GM12878 (cell line): ENCODE measurements around the gene ZNF543. TPM values are rescaled to one million over a fixed set of nuclear protein-coding genes. Genes with fewer than 3 reads are reported as not detected.
A peak's percentile ranks its signal among the peaks of the same experiment; 100 is the strongest.

Experiments used
- ATF3 ChIP-seq: IDR thresholded peaks from 2 replicates; pipeline ENCODE4 v1.6.1; 2011; ENCODE audit warnings: low read depth, mild to moderate bottlenecking, low read length, moderate library complexity, borderline replicate concordance; ENCODE audit errors: extremely low read depth
- ATF7 ChIP-seq: fragments of 450-650 bp; IDR thresholded peaks from 2 replicates; pipeline ENCODE4 v1.6.1; 2016; ENCODE audit warnings: low read depth, mild to moderate bottlenecking
- BACH1 ChIP-seq: fragments of 450-650 bp; IDR thresholded peaks from 2 replicates; pipeline ENCODE4 v1.6.1; 2017; ENCODE audit warnings: mild to moderate bottlenecking, borderline replicate concordance
- BCL3 ChIP-seq: IDR thresholded peaks from 2 replicates; pipeline ENCODE4 v1.6.1; 2011; ENCODE audit warnings: borderline replicate concordance, low read depth, mild to moderate bottlenecking, moderate library complexity, low read length; ENCODE audit not compliant: insufficient read depth, poor library complexity, severe bottlenecking
- CEBPB ChIP-seq, 2 experiments: fragments of 150-350 bp in 1 of 2; IDR thresholded peaks; 2 replicates each; pipeline ENCODE4 v1.6.1; 2012 to 2014; ENCODE audit warnings: low read depth in 2 of 2, low read length in 2 of 2, borderline replicate concordance in 1 of 2, inconsistent platforms in 1 of 2
- CHD4 ChIP-seq: fragments of 200-600 bp; sonication (generic); IDR thresholded peaks from 2 replicates; pipeline ENCODE4 v1.6.1; 2016; ENCODE audit warnings: mild to moderate bottlenecking
- ESRRA ChIP-seq: IDR thresholded peaks from 2 replicates; pipeline ENCODE4 v1.6.1; 2012; ENCODE audit warnings: mild to moderate bottlenecking, low read length, improper control_type of control experiment
- FOXM1 ChIP-seq: IDR thresholded peaks from 2 replicates; pipeline ENCODE4 v1.6.1; 2012; ENCODE audit warnings: low read depth, mild to moderate bottlenecking, inconsistent platforms, low read length, moderate library complexity
- IRF3 ChIP-seq: fragments of 450-650 bp; IDR thresholded peaks from 2 replicates; pipeline ENCODE4 v1.6.1; 2014; ENCODE audit warnings: mild to moderate bottlenecking
- JUND ChIP-seq: IDR thresholded peaks from 2 replicates; pipeline ENCODE4 v1.6.1; 2012; ENCODE audit warnings: low read depth, mild to moderate bottlenecking, low read length, improper control_type of control experiment, moderate library complexity
- MAX ChIP-seq: IDR thresholded peaks from 2 replicates; pipeline ENCODE4 v1.6.1; 2012; ENCODE audit warnings: low read depth, low read length, improper control_type of control experiment
- MYB ChIP-seq: fragments of 150-350 bp; IDR thresholded peaks from 2 replicates; pipeline ENCODE4 v1.6.1; 2014; ENCODE audit warnings: mild to moderate bottlenecking, low read depth, low read length, borderline replicate concordance
- NFXL1 ChIP-seq: fragments of 450-650 bp; IDR thresholded peaks from 2 replicates; pipeline ENCODE4 v1.6.1; 2017; ENCODE audit warnings: antibody characterized with exemption, mild to moderate bottlenecking, borderline replicate concordance
- NFYA ChIP-seq: IDR thresholded peaks from 2 replicates; pipeline ENCODE4 v1.6.1; 2011; ENCODE audit warnings: low read depth, mild to moderate bottlenecking, low read length, improper control_type of control experiment, borderline replicate concordance
- NFYB ChIP-seq: IDR thresholded peaks from 2 replicates; pipeline ENCODE4 v1.6.1; 2011; ENCODE audit warnings: low read depth, mild to moderate bottlenecking, low read length, improper control_type of control experiment, moderate library complexity; ENCODE audit not compliant: insufficient read depth
- NR2C1 ChIP-seq: fragments of 450-650 bp; IDR thresholded peaks from 2 replicates; pipeline ENCODE4 v1.6.1; 2017; ENCODE audit warnings: antibody characterized with exemption, mild to moderate bottlenecking, moderate library complexity
- POLR2A ChIP-seq: IDR thresholded peaks from 2 replicates; pipeline ENCODE4 v1.6.1; 2011; ENCODE audit warnings: low read depth, mild to moderate bottlenecking, low read length
- POLR2AphosphoS5 ChIP-seq: IDR thresholded peaks from 2 replicates; pipeline ENCODE4 v1.6.1; 2011; ENCODE audit warnings: mild to moderate bottlenecking, low read length, inconsistent platforms
- RAD51 ChIP-seq: fragments of 450-650 bp; IDR thresholded peaks from 2 replicates; pipeline ENCODE4 v1.6.1; 2016; ENCODE audit warnings: moderate library complexity, mild to moderate bottlenecking, inconsistent platforms
- RCOR1 ChIP-seq: conservative IDR thresholded peaks from 2 replicates; pipeline ENCODE4 v1.6.1; 2012; ENCODE audit warnings: low read depth, low read length, improper control_type of control experiment
- RELB ChIP-seq: fragments of 450-650 bp; IDR thresholded peaks from 2 replicates; pipeline ENCODE4 v1.6.1; 2017; ENCODE audit warnings: low read depth, mild to moderate bottlenecking, moderate library complexity
- SPI1 ChIP-seq: IDR thresholded peaks from 2 replicates; pipeline ENCODE4 v1.6.1; 2011; ENCODE audit warnings: low read depth, mild to moderate bottlenecking, low read length, moderate library complexity, borderline replicate concordance; ENCODE audit not compliant: insufficient read depth
- SRF ChIP-seq, 2 experiments: IDR thresholded peaks; 2 replicates each; pipeline ENCODE4 v1.6.1; 2011; ENCODE audit warnings: low read depth in 2 of 2, low read length in 2 of 2, mild to moderate bottlenecking in 1 of 2, moderate library complexity in 1 of 2
- STAT3 ChIP-seq: IDR thresholded peaks from 2 replicates; pipeline ENCODE4 v1.6.1; 2011; ENCODE audit warnings: low read depth, low read length, improper control_type of control experiment
- ZNF207 ChIP-seq: fragments of 450-650 bp; IDR thresholded peaks from 2 replicates; pipeline ENCODE4 v1.6.1; 2014; ENCODE audit warnings: antibody characterized with exemption, mild to moderate bottlenecking, borderline replicate concordance
- ZNF217 ChIP-seq: fragments of 450-650 bp; IDR thresholded peaks from 2 replicates; pipeline ENCODE4 v1.6.1; 2017; ENCODE audit warnings: antibody characterized with exemption, mild to moderate bottlenecking
- ZSCAN29 ChIP-seq: fragments of 450-650 bp; IDR thresholded peaks from 2 replicates; pipeline ENCODE4 v1.6.1; 2017; ENCODE audit warnings: mild to moderate bottlenecking, moderate library complexity
- polyA plus RNA-seq, 11 experiments: library from polyadenylated mRNA; depleted of rRNA in 4 of 11; unstranded in 6 of 11; stranded (reverse) in 5 of 11; fragments of >200 nt; fragmentation: Nextera tagmentation in 4 of 11; fragmentation: Illumina TruSeq in 1 of 11; extraction: Ambion mirVana in 4 of 11; extraction: Trizol in 1 of 11; gene quantifications; 1 replicate in 1 of 11; 2 replicates in 10 of 11; pipeline versions ENCODE4 v1.2.1 to v1.2.3, GENCODE V29; 2011 to 2016; ENCODE audit warnings: inconsistent platforms in 2 of 11, missing spikeins in 2 of 11, low read depth in 1 of 11
- total RNA-seq, 4 experiments: library from RNA; depleted of rRNA in 3 of 4; stranded (reverse); fragments of >200 nt in 3 of 4; fragmentation: Illumina TruSeq in 1 of 4; extraction: Trizol in 1 of 4; gene quantifications; 2 replicates each; pipeline versions ENCODE4 v1.2.1 to v1.2.3, GENCODE V29; 2013 to 2021

ZNF543 gene
- total and polyA plus RNA-seq, 10 of the 15 experiments (the other 5 are each of a cell fraction or from before 2014, with no cell fraction given), result 0.53 to 9.0 (median 3.5) TPM

- no peak for TF ChIP-seq ZNF207
- no peak for TF ChIP-seq STAT3
- no peak for TF ChIP-seq MYB
- no peak for TF ChIP-seq MAX
- TF ChIP-seq JUND, result peak; percentile 85
- TF ChIP-seq POLR2AphosphoS5, result peak; percentile 90
- TF ChIP-seq BCL3, result no peak
- no peak for TF ChIP-seq CEBPB (IDR thresholded peaks at IDR 0.05; ENCODE audit: borderline replicate concordance in 1 of 2, low read depth in 2 of 2, low read length in 2 of 2)
- peak; percentile 50; the same call in 1 of the 2 replicates for TF ChIP-seq SPI1
- no peak for TF ChIP-seq CHD4
- no peak for TF ChIP-seq ESRRA
- TF ChIP-seq SRF (IDR thresholded peaks at IDR 0.05; ENCODE audit: low read depth in 2 of 2, low read length in 2 of 2), result no peak
- peak; percentile 64; the same call in 1 of the 2 replicates for TF ChIP-seq BACH1
- peak; percentile 42 for TF ChIP-seq RELB
- TF ChIP-seq FOXM1, result no peak
- peak; percentile 93 for TF ChIP-seq POLR2A
- no peak for TF ChIP-seq NFYA
- TF ChIP-seq RCOR1, result no peak
- TF ChIP-seq RAD51, result no peak
- no peak for TF ChIP-seq ATF3
- TF ChIP-seq NR2C1, result peak; percentile 48; the same call in 1 of the 2 replicates
- TF ChIP-seq ATF7, result peak; percentile 99
- TF ChIP-seq NFYB, result peak; percentile 61; the same call in 1 of the 2 replicates
- TF ChIP-seq ZNF217, result no peak
- TF ChIP-seq NFXL1, result no peak
- TF ChIP-seq ZSCAN29, result no peak
- TF ChIP-seq IRF3, result no peak
Measured at GRCh38 chr19:57320180-57321084, at the start of gene ZNF543 (continued).
